HEK293 (cell line): ENCODE measurements around the gene ANKZF1.

Source experiments
- ZNF138 ChIP-seq: fragments of 450-650 bp; formaldehyde crosslinking; IDR thresholded peaks from 2 replicates; pipeline ENCODE4 v1.5.1; 2016; ENCODE audit warnings: missing biosample characterization, missing genetic modification characterization, borderline replicate concordance
- ZSCAN30 ChIP-seq: fragments of 450-650 bp; IDR thresholded peaks from 2 replicates; pipeline ENCODE4 v1.5.1; 2018; ENCODE audit warnings: missing biosample characterization, mild to moderate bottlenecking, missing genetic modification characterization, moderate library complexity
- TF ChIP-seq, protein P1 (sequence below): fragments of 450-650 bp; formaldehyde crosslinking; IDR thresholded peaks from 2 replicates; pipeline ENCODE4 v1.5.1; 2016; ENCODE audit warnings: missing biosample characterization, missing genetic modification characterization

DNA sequence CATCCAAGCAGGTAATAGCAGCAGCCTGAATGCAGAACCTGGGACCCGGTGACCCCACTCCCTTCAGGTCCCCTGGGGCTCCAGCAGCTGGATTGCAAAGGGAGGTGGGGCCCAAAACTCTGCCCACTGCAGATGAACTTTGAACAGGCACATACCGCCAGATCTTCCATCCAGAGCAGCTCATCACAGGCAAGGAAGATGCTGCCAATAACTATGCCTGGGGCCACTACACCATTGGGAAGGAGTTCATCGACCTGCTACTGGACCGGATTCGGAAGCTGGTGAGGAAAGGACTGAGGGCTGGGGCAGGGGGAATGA, 40.4 kb downstream of the ANKZF1 start:
- TF ChIP-seq ZNF138 (no peak), ZSCAN30 (tag by site-specific recombination) (no peak)
- TF ChIP-seq, protein P1, sequence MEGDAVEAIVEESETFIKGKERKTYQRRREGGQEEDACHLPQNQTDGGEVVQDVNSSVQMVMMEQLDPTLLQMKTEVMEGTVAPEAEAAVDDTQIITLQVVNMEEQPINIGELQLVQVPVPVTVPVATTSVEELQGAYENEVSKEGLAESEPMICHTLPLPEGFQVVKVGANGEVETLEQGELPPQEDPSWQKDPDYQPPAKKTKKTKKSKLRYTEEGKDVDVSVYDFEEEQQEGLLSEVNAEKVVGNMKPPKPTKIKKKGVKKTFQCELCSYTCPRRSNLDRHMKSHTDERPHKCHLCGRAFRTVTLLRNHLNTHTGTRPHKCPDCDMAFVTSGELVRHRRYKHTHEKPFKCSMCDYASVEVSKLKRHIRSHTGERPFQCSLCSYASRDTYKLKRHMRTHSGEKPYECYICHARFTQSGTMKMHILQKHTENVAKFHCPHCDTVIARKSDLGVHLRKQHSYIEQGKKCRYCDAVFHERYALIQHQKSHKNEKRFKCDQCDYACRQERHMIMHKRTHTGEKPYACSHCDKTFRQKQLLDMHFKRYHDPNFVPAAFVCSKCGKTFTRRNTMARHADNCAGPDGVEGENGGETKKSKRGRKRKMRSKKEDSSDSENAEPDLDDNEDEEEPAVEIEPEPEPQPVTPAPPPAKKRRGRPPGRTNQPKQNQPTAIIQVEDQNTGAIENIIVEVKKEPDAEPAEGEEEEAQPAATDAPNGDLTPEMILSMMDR (tag by site-specific recombination) = no peak
